Measurements from ENCODE around the gene MUC12.

Gene MUC12

GRCh38 chr7:101066141-101066832 is 96.9 kb downstream of the MUC12 start:
- no peak for DNase-seq

GRCh38 chr7:101066833-101067177 is 97.4 kb downstream of the MUC12 start:
- no peak for DNase-seq

DNA sequence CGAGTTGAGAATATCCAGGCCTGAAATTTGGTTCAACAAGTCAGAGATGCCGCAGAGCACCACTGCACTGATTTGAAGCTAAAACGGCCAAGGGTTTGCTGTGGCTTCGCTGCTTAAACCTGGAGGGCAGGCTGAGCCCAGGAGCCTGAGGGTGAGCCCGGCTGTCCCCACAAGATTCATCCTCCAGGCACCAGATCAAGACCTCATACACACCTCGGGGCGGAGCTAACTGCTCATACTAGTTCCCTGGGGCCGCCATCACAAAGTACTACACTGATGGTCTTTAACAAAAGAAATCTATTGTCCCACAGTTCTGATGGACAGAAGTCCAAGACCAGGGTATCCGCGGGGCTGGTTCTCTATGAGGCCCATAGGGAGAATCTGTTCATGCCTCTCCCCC is 99.0 kb downstream of the MUC12 start:
- DNase-seq = no peak

Measured in activated gamma-delta T cell treated with Interleukin-2 at 50 U/mL for 16 hours (primary cell).